Stomach (tissue), 4 donors: Measurements from ENCODE around the gene TACC3.

Source experiments
- POLR2A ChIP-seq, 4 donors: fragments of 450-650 bp; IDR thresholded peaks; one replicate each; pipeline ENCODE4 v1.6.1; 2016; ENCODE audit warnings: antibody characterized with exemption in 4 of 4, control low read depth in 2 of 4, mild to moderate bottlenecking in 1 of 4, moderate library complexity in 1 of 4
- TF ChIP-seq, protein P1 (sequence below), 7 experiments: fragments of 450-650 bp in 4 of 7; fragments of 200-600 bp in 3 of 7; sonication (generic) in 3 of 7; IDR thresholded peaks; one replicate each; pipeline ENCODE4 v1.5.1; 2016 to 2019; ENCODE audit warnings: antibody characterized with exemption in 7 of 7, control low read depth in 2 of 7, mild to moderate bottlenecking in 1 of 7

DNA sequence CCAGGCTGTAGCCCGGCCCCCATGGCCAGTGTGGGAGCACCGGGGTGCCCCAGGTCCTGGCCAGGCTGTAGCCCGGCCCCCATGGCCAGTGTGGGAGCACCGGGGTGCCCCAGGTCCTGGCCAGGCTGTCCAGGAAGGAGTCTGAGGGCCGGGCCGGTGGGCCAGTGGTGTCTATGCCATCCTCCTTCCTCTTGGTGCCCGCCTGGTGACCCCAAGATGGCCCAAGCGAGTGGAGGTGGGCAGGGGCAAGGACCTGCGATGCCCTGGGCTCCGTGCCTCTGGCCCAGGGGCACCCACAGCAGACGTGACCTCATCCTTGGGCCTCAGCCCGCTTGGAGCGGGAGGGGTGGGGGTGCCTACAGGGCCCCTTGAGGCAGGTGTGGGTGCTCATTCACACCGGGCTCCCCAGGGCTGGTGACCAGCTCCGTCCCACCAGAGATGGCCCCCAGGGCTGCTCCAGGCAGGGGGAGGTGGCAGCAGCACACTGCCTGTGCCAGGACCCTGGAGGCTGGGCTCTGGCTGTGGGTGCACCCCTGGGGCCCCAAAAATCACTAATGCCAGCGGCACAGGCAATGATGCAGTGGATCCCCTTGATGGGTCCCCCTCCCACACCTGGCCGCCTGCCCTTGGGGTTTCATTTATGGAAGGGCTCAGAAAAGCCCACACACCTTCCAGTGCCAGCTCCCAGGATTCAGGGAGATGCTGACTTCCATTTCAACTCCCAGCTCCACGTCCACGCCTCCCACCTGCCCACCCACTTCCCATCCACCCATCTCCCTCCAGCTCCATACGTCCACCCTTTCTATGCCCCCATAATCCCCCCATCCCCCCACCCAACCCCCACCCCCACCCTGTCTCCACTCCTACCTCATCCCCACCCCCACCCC lies 35.8 kb downstream of the TACC3 start:
- TF ChIP-seq POLR2A (IDR thresholded peaks at IDR 0.05) = no peak
- TF ChIP-seq, protein P1, sequence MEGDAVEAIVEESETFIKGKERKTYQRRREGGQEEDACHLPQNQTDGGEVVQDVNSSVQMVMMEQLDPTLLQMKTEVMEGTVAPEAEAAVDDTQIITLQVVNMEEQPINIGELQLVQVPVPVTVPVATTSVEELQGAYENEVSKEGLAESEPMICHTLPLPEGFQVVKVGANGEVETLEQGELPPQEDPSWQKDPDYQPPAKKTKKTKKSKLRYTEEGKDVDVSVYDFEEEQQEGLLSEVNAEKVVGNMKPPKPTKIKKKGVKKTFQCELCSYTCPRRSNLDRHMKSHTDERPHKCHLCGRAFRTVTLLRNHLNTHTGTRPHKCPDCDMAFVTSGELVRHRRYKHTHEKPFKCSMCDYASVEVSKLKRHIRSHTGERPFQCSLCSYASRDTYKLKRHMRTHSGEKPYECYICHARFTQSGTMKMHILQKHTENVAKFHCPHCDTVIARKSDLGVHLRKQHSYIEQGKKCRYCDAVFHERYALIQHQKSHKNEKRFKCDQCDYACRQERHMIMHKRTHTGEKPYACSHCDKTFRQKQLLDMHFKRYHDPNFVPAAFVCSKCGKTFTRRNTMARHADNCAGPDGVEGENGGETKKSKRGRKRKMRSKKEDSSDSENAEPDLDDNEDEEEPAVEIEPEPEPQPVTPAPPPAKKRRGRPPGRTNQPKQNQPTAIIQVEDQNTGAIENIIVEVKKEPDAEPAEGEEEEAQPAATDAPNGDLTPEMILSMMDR (IDR thresholded peaks at IDR 0.05) = no peak
